WTC11 (cell line): ENCODE measurements around the gene HSDL1. TPM values are rescaled to one million over a fixed set of nuclear protein-coding genes. Genes with fewer than 3 reads are reported as not detected.

ENCODE experiments used
- ATAC-seq: fragments of 200-7000 bp; cut with Tn5 transposase; 2 replicates; pipeline ENCODE4 v1.10.0; 2021; ENCODE audit warnings: mild to moderate bottlenecking, moderate library complexity
- CTCF ChIA-PET: fragments of 300-600 bp; sonication (Branson Sonifier 250); formaldehyde crosslinking; loops from one replicate; lab custom pipeline; 2021; ENCODE audit warnings: antibody characterized with exemption; lab: Charles Lee
- POLR2A ChIA-PET: fragments of 350-600 bp; sonication (Branson Sonifier 250); formaldehyde crosslinking; loops from one replicate; lab custom pipeline; 2021; ENCODE audit warnings: antibody characterized with exemption; lab: Charles Lee
- DNase-seq: peaks from one replicate; pipeline ENCODE4 v3.0.0; 2021; ENCODE audit warnings: low spot score
- H3K27ac Mint-ChIP-seq: 2 replicates; pipeline ENCODE4 v1.8.0; 2021; ENCODE audit warnings: mixed read lengths
- H3K27me3 Mint-ChIP-seq: 2 replicates; pipeline ENCODE4 v1.8.0; 2021; ENCODE audit warnings: low read depth, mild to moderate bottlenecking, moderate library complexity, mixed read lengths
- H3K36me3 Mint-ChIP-seq: 2 replicates; pipeline ENCODE4 v1.8.0; 2021; ENCODE audit warnings: mixed read lengths
- H3K4me1 Mint-ChIP-seq: 2 replicates; pipeline ENCODE4 v1.8.0; 2022; ENCODE audit warnings: mixed read lengths
- H3K4me3 Mint-ChIP-seq: 2 replicates; pipeline ENCODE4 v1.8.0; 2021; ENCODE audit warnings: mild to moderate bottlenecking, moderate library complexity, mixed read lengths
- H3K9me3 Mint-ChIP-seq: 2 replicates; pipeline ENCODE4 v1.8.0; 2021; ENCODE audit warnings: mixed read lengths
- AR ChIP-seq: fragments of 250-450 bp; sonication (Bioruptor Pico); IDR thresholded peaks from 2 replicates; pipeline ENCODE4 v1.9.0; 2021; ENCODE audit warnings: mild to moderate bottlenecking
- ATF1 ChIP-seq: sonication (generic); formaldehyde crosslinking; IDR thresholded peaks from 2 replicates; pipeline ENCODE4 v1.8.1; 2023; ENCODE audit warnings: mild to moderate bottlenecking, moderate library complexity, missing genetic modification reagents
- CREM ChIP-seq: sonication (generic); formaldehyde crosslinking; IDR thresholded peaks from 2 replicates; pipeline ENCODE4 v1.8.1; 2022; ENCODE audit warnings: mild to moderate bottlenecking, missing genetic modification reagents, moderate library complexity
- ETV6 ChIP-seq: sonication (generic); formaldehyde crosslinking; IDR thresholded peaks from 2 replicates; pipeline ENCODE4 v1.8.1; 2022; ENCODE audit warnings: mild to moderate bottlenecking, missing genetic modification reagents
- GRHL2 ChIP-seq: fragments of 250-450 bp; sonication (Bioruptor Pico); IDR thresholded peaks from 2 replicates; pipeline ENCODE4 v1.8.0; 2022; ENCODE audit warnings: mild to moderate bottlenecking, moderate library complexity; ENCODE audit not compliant: insufficient replicate concordance, severe bottlenecking
- KAT7 ChIP-seq: sonication (generic); formaldehyde crosslinking; IDR thresholded peaks from 2 replicates; pipeline ENCODE4 v1.8.1; 2023; ENCODE audit warnings: missing genetic modification reagents, mild to moderate bottlenecking, borderline replicate concordance
- NFE2L1 ChIP-seq: sonication (generic); formaldehyde crosslinking; IDR thresholded peaks from 2 replicates; pipeline ENCODE4 v1.8.1; 2023; ENCODE audit warnings: missing genetic modification reagents
- RELA ChIP-seq: sonication (generic); formaldehyde crosslinking; IDR thresholded peaks from 2 replicates; pipeline ENCODE4 v1.8.1; 2022; ENCODE audit warnings: missing genetic modification reagents, mild to moderate bottlenecking, borderline replicate concordance
- SOX15 ChIP-seq: fragments of 250-450 bp; sonication (Bioruptor Pico); IDR thresholded peaks from 2 replicates; pipeline ENCODE4 v1.9.0; 2021; ENCODE audit warnings: mild to moderate bottlenecking
- ZMAT4 ChIP-seq: fragments of 250-450 bp; sonication (Bioruptor Pico); IDR thresholded peaks from 2 replicates; pipeline ENCODE4 v1.9.0; 2021; ENCODE audit warnings: mild to moderate bottlenecking
- ZNF281 ChIP-seq: sonication (generic); formaldehyde crosslinking; IDR thresholded peaks from 2 replicates; pipeline ENCODE4 v1.8.0; 2023; ENCODE audit warnings: mild to moderate bottlenecking, missing genetic modification reagents
- ZNF425 ChIP-seq: fragments of 250-450 bp; sonication (Bioruptor Pico); conservative IDR thresholded peaks from 2 replicates; pipeline ENCODE4 v1.9.0; 2021; ENCODE audit warnings: mild to moderate bottlenecking
- ZNF512 ChIP-seq: sonication (generic); formaldehyde crosslinking; IDR thresholded peaks from 2 replicates; pipeline ENCODE4 v1.8.1; 2022; ENCODE audit warnings: missing genetic modification reagents, borderline replicate concordance
- total RNA-seq: library from RNA; stranded (reverse); gene quantifications from 3 replicates; pipeline ENCODE4 v1.2.3, GENCODE V29; 2021
- TF ChIP-seq, protein P1 (sequence below): sonication (generic); formaldehyde crosslinking; IDR thresholded peaks from 2 replicates; pipeline ENCODE4 v1.8.1; 2023; ENCODE audit warnings: mild to moderate bottlenecking, missing genetic modification reagents, moderate library complexity
- TF ChIP-seq, protein P2 (sequence below): sonication (generic); formaldehyde crosslinking; conservative IDR thresholded peaks from 2 replicates; pipeline ENCODE4 v1.8.1; 2023; ENCODE audit warnings: mild to moderate bottlenecking, low read depth, missing genetic modification reagents, moderate library complexity
- TF ChIP-seq, protein P3 (sequence below): sonication (generic); formaldehyde crosslinking; IDR thresholded peaks from 2 replicates; pipeline ENCODE4 v1.8.0; 2022; ENCODE audit warnings: mild to moderate bottlenecking, missing genetic modification reagents
- TF ChIP-seq, protein P4 (sequence below): sonication (generic); formaldehyde crosslinking; conservative IDR thresholded peaks from 2 replicates; pipeline ENCODE4 v1.8.1; 2022; ENCODE audit warnings: mild to moderate bottlenecking, missing genetic modification reagents

The HSDL1 gene
- total RNA-seq, 1 experiment from 2014 or later, result 48.6 TPM

DNA sequence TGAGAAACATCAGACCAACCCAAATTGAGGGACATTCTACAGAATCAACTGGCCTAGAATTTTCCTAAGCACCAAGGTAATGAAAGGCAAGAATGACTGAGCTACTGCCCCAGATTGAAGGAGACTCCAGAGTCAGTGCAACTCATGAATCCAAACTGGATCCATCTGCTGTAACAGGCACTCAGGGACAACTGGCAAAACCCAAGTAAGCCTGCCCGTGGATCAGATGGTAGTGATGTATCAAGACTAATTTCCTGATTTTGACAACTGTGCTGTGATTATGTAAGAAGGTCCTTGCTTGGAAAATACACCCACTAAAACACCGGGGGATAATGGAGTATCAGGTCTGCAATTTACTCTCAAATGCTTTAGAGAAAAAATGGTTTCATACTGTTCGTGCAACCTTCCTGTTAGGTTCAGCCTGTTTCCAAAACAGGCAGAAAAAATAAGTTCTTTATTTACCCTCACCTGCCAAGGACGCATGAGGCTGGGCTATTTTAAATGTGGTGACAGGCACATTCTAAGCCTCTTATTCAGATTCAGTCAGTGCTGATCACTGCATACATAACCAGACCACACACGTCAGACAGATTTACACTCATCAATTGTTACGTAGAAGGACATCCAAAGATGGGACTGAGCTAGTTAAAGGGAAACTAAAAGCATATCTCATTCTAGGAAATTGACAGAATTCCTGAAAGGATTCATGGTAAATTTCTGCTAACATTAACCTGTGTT is 35.2 kb downstream of the HSDL1 start (continued):
- TF ChIP-seq ZNF512 (no peak), AR (no peak), ZMAT4 (CRISPR knock-in tag) (no peak), GRHL2 (no peak)
- TF ChIP-seq, protein P1, sequence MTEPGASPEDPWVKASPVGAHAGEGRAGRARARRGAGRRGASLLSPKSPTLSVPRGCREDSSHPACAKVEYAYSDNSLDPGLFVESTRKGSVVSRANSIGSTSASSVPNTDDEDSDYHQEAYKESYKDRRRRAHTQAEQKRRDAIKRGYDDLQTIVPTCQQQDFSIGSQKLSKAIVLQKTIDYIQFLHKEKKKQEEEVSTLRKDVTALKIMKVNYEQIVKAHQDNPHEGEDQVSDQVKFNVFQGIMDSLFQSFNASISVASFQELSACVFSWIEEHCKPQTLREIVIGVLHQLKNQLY (CRISPR knock-in tag), result no peak
- TF ChIP-seq, protein P2, sequence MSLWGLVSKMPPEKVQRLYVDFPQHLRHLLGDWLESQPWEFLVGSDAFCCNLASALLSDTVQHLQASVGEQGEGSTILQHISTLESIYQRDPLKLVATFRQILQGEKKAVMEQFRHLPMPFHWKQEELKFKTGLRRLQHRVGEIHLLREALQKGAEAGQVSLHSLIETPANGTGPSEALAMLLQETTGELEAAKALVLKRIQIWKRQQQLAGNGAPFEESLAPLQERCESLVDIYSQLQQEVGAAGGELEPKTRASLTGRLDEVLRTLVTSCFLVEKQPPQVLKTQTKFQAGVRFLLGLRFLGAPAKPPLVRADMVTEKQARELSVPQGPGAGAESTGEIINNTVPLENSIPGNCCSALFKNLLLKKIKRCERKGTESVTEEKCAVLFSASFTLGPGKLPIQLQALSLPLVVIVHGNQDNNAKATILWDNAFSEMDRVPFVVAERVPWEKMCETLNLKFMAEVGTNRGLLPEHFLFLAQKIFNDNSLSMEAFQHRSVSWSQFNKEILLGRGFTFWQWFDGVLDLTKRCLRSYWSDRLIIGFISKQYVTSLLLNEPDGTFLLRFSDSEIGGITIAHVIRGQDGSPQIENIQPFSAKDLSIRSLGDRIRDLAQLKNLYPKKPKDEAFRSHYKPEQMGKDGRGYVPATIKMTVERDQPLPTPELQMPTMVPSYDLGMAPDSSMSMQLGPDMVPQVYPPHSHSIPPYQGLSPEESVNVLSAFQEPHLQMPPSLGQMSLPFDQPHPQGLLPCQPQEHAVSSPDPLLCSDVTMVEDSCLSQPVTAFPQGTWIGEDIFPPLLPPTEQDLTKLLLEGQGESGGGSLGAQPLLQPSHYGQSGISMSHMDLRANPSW (CRISPR knock-in tag), result no peak
- TF ChIP-seq, protein P3, sequence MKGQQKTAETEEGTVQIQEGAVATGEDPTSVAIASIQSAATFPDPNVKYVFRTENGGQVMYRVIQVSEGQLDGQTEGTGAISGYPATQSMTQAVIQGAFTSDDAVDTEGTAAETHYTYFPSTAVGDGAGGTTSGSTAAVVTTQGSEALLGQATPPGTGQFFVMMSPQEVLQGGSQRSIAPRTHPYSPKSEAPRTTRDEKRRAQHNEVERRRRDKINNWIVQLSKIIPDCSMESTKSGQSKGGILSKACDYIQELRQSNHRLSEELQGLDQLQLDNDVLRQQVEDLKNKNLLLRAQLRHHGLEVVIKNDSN (CRISPR knock-in tag), result no peak

- ATAC-seq (no peak), DNase-seq (no peak)
- peak overlapping the region; percentile 20; the same call in 1 of the 2 replicates for H3K27ac Mint-ChIP-seq
- H3K27me3 Mint-ChIP-seq, result no peaks in the 10 kb centered on the region
- ChIA-PET CTCF (interaction anchor here (1.0 to 3.6 kb wide), 4 partner anchors 8 to 151 kb away, joined by 3 to 20 read pairs (median 12); partner anchors contain the start of gene MBTPS1), POLR2A (no interaction called here)
- H3K4me3 Mint-ChIP-seq, result no peak overlapping the region
- TF ChIP-seq ZNF281 (CRISPR knock-in tag), result no peak
- TF ChIP-seq ETV6 (CRISPR knock-in tag), result no peak
- no peak for TF ChIP-seq KAT7
- TF ChIP-seq, protein P4, sequence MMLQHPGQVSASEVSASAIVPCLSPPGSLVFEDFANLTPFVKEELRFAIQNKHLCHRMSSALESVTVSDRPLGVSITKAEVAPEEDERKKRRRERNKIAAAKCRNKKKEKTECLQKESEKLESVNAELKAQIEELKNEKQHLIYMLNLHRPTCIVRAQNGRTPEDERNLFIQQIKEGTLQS (CRISPR knock-in tag), result no peak
- no peak for TF ChIP-seq ATF1 (CRISPR knock-in tag)
- TF ChIP-seq AR, result no peak
- TF ChIP-seq SOX15 (CRISPR knock-in tag), result no peak
- no peak for TF ChIP-seq CREM (CRISPR knock-in tag)
- no peak for TF ChIP-seq RELA
- no peak for TF ChIP-seq NFE2L1 (CRISPR knock-in tag)
- TF ChIP-seq ZNF425, result no peak
- H3K4me1 Mint-ChIP-seq, result peaks cover 22% of the 10 kb centered on the region
- H3K9me3 Mint-ChIP-seq, result no peaks in the 10 kb centered on the region
- no peaks in the 10 kb centered on the region for H3K36me3 Mint-ChIP-seq
These were observed 37.1 kb downstream of the HSDL1 start for GRCh38 chr16:84107921-84108320.
